ENCODE measurements around the gene LPAR1.

DNA sequence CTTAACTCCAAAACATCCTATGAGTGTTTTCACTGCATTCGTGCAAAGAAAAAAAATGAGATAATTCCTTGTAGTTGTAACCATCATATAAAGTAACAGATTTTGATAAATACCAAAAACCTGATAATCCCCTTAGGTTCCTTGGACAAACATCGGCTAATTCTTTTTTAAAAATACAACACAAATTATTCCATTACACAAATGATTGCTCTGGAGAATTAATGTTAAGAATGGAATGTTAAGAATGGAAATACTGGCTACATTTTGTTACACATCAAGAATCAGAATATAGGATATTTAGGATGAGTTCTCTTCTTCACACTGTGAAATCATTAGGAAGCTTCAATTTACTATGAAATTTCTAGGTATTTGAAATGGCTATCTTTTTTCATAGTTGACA, 139.4 kb downstream of the LPAR1 start:
- TF ChIP-seq, protein P1, sequence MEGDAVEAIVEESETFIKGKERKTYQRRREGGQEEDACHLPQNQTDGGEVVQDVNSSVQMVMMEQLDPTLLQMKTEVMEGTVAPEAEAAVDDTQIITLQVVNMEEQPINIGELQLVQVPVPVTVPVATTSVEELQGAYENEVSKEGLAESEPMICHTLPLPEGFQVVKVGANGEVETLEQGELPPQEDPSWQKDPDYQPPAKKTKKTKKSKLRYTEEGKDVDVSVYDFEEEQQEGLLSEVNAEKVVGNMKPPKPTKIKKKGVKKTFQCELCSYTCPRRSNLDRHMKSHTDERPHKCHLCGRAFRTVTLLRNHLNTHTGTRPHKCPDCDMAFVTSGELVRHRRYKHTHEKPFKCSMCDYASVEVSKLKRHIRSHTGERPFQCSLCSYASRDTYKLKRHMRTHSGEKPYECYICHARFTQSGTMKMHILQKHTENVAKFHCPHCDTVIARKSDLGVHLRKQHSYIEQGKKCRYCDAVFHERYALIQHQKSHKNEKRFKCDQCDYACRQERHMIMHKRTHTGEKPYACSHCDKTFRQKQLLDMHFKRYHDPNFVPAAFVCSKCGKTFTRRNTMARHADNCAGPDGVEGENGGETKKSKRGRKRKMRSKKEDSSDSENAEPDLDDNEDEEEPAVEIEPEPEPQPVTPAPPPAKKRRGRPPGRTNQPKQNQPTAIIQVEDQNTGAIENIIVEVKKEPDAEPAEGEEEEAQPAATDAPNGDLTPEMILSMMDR (IDR thresholded peaks at IDR 0.05; ENCODE audit: insufficient read depth, low read length), result no peak
- TF ChIP-seq, protein P2, sequence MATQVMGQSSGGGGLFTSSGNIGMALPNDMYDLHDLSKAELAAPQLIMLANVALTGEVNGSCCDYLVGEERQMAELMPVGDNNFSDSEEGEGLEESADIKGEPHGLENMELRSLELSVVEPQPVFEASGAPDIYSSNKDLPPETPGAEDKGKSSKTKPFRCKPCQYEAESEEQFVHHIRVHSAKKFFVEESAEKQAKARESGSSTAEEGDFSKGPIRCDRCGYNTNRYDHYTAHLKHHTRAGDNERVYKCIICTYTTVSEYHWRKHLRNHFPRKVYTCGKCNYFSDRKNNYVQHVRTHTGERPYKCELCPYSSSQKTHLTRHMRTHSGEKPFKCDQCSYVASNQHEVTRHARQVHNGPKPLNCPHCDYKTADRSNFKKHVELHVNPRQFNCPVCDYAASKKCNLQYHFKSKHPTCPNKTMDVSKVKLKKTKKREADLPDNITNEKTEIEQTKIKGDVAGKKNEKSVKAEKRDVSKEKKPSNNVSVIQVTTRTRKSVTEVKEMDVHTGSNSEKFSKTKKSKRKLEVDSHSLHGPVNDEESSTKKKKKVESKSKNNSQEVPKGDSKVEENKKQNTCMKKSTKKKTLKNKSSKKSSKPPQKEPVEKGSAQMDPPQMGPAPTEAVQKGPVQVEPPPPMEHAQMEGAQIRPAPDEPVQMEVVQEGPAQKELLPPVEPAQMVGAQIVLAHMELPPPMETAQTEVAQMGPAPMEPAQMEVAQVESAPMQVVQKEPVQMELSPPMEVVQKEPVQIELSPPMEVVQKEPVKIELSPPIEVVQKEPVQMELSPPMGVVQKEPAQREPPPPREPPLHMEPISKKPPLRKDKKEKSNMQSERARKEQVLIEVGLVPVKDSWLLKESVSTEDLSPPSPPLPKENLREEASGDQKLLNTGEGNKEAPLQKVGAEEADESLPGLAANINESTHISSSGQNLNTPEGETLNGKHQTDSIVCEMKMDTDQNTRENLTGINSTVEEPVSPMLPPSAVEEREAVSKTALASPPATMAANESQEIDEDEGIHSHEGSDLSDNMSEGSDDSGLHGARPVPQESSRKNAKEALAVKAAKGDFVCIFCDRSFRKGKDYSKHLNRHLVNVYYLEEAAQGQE (IDR thresholded peaks at IDR 0.05; ENCODE audit: insufficient replicate concordance, low read depth), result no peak
- TF ChIP-seq POLR2AphosphoS5 (IDR thresholded peaks at IDR 0.05; ENCODE audit: low read depth), result no peak
- TF ChIP-seq SPI1 (IDR thresholded peaks at IDR 0.05; ENCODE audit: borderline replicate concordance, low read depth), result no peak
